K562 (cell line): ENCODE results near the gene CFAP92. TPM values are rescaled to one million over a fixed set of nuclear protein-coding genes. Genes with fewer than 3 reads are reported as not detected.

Experiments
- ATAC-seq: fragments of 200-7000 bp; cut with Tn5 transposase; 3 replicates; pipeline ENCODE4 v1.9.1; 2020; ENCODE audit warnings: moderate library complexity
- BruUV-seq: library from RNA; stranded (reverse); fragments of 400-500 nt; replicated peaks from 2 replicates; lab custom pipeline; 2021; lab: Mats Ljungman, UMichigan
- CTCF ChIA-PET: fragments of 300-600 bp; formaldehyde crosslinking; extraction: SDS; loops from one replicate; lab custom pipeline; 2021; ENCODE audit warnings: low intra/inter-chr PET ratio; lab: Yijun Ruan, JAX
- POLR2A ChIA-PET: fragments of 300-600, 350-650 bp; sonication (Branson Sonifier 250); formaldehyde crosslinking; extraction: SDS; loops from one replicate; lab custom pipeline; 2021; ENCODE audit warnings: antibody characterized with exemption, inconsistent platforms; lab: Yijun Ruan, JAX
- DNase-seq, 4 experiments: peaks; one replicate each; pipeline versions ENCODE4 v3.0.0 to v3.0.0-alpha.2; 2011 to 2018; ENCODE audit warnings: low spot score in 3 of 4, mixed read lengths in 3 of 4; ENCODE audit errors: extremely low read depth in 1 of 4
- FAIRE-seq: peaks from 2 replicates; lab custom pipeline; 2011; peaks lifted over from hg19 to GRCh38; lab: Jason Lieb, UNC
- H2AFZ ChIP-seq: 2 replicates; pipeline ENCODE4 v1.6.0; 2011; ENCODE audit warnings: low read depth, low read length, control low read depth, inconsistent platforms
- H3K27ac ChIP-seq: fragments of 200-600 bp; 3 replicates; pipeline ENCODE4 v1.8.0; 2011; ENCODE audit warnings: low read depth, mild to moderate bottlenecking, control low read depth, inconsistent platforms, low read length, moderate library complexity, mixed read lengths; ENCODE audit errors: extremely low read depth
- H3K27me3 ChIP-seq, 2 experiments: fragments of 300-600 bp in 1 of 2; 2 replicates in 1 of 2; 3 replicates in 1 of 2; pipeline versions ENCODE4 v1.6.0 to v1.8.0; 2011; ENCODE audit warnings: inconsistent platforms in 2 of 2, low read length in 2 of 2, mild to moderate bottlenecking in 1 of 2, mixed read lengths in 1 of 2, moderate library complexity in 1 of 2; ENCODE audit not compliant: control insufficient read depth in 2 of 2, insufficient read depth in 2 of 2
- H3K36me3 ChIP-seq: fragments of 300-600 bp; 3 replicates; pipeline ENCODE4 v1.8.0; 2011; ENCODE audit warnings: mild to moderate bottlenecking, low read length, inconsistent platforms; ENCODE audit not compliant: control insufficient read depth, insufficient read depth
- H3K4me1 ChIP-seq, 2 experiments: fragments of 200-600 bp in 1 of 2; replicated peaks in 1 of 2; 2 replicates in 1 of 2; 3 replicates in 1 of 2; pipeline versions ENCODE4 v1.5.1 to v1.8.0; 2011; ENCODE audit warnings: inconsistent platforms in 2 of 2, low read length in 2 of 2, mild to moderate bottlenecking in 1 of 2, mixed read lengths in 1 of 2, moderate library complexity in 1 of 2; ENCODE audit not compliant: control insufficient read depth in 2 of 2, insufficient read depth in 2 of 2
- H3K4me2 ChIP-seq: 2 replicates; pipeline ENCODE4 v1.6.1; 2011; ENCODE audit warnings: low read length, control low read depth, inconsistent platforms, mixed read lengths; ENCODE audit not compliant: insufficient read depth
- H3K4me3 ChIP-seq: fragments of 200-600 bp; sonication (generic), shearing (Covaris generic); 2 replicates; pipeline ENCODE4 v1.5.1; 2016; ENCODE audit warnings: control low read depth, inconsistent platforms
- H3K79me2 ChIP-seq: fragments of 200-600 bp; 3 replicates; pipeline ENCODE4 v1.8.0; 2011; ENCODE audit warnings: low read length, inconsistent platforms; ENCODE audit not compliant: control insufficient read depth, insufficient read depth
- H3K9ac ChIP-seq, 2 experiments: 2 replicates each; pipeline versions ENCODE4 v1.6.0 to v1.6.1; 2011; ENCODE audit warnings: low read depth in 2 of 2, low read length in 2 of 2, control low read depth in 1 of 2, inconsistent platforms in 1 of 2, mild to moderate bottlenecking in 1 of 2, mixed read lengths in 1 of 2; ENCODE audit not compliant: insufficient read depth in 1 of 2
- H3K9me1 ChIP-seq: one replicate; pipeline ENCODE4 v1.6.0; 2011; ENCODE audit warnings: inconsistent platforms, mild to moderate bottlenecking, low read length, moderate library complexity; ENCODE audit not compliant: control insufficient read depth, insufficient read depth
- H3K9me3 ChIP-seq: replicated peaks from 2 replicates; pipeline ENCODE4 v1.5.1; 2011; ENCODE audit warnings: low read depth, low read length, inconsistent platforms; ENCODE audit not compliant: control insufficient read depth, insufficient read depth
- H4K20me1 ChIP-seq: replicated peaks from 2 replicates; pipeline ENCODE4 v1.6.1; 2011; ENCODE audit warnings: low read length, inconsistent platforms, mixed read lengths; ENCODE audit not compliant: control insufficient read depth, insufficient read depth
- BDP1 ChIP-seq: IDR thresholded peaks from 3 replicates; pipeline ENCODE4 v1.6.1; 2011; ENCODE audit not compliant: insufficient read length, insufficient read depth
- CBX1 ChIP-seq: sonication (generic); IDR thresholded peaks from 2 replicates; pipeline ENCODE4 v1.6.1; 2016; ENCODE audit warnings: antibody characterized with exemption, low read depth, mild to moderate bottlenecking
- CEBPB ChIP-seq: fragments of 450-650 bp; IDR thresholded peaks from 2 replicates; pipeline ENCODE4 v1.6.1; 2016; ENCODE audit warnings: missing genetic modification characterization, missing compliant biosample characterization
- ESRRA ChIP-seq: fragments of 450-650 bp; IDR thresholded peaks from 2 replicates; pipeline ENCODE4 v1.6.1; 2014; ENCODE audit warnings: low read depth, mild to moderate bottlenecking, moderate library complexity, borderline replicate concordance
- MAFF ChIP-seq: IDR thresholded peaks from 2 replicates; pipeline ENCODE4 v1.6.1; 2012; ENCODE audit warnings: low read length, improper control_type of control experiment
- MAFK ChIP-seq: IDR thresholded peaks from 2 replicates; pipeline ENCODE4 v1.6.1; 2011; ENCODE audit warnings: low read length, improper control_type of control experiment
- PHB ChIP-seq: fragments of 250-450 bp; sonication (Bioruptor Pico); IDR thresholded peaks from 2 replicates; pipeline ENCODE4 v1.5.0; 2021
- RBM34 ChIP-seq: fragments of 200-400 bp; formaldehyde crosslinking; IDR thresholded peaks from 2 replicates; pipeline ENCODE4 v1.6.1; 2018; ENCODE audit warnings: low read length, borderline replicate concordance; ENCODE audit not compliant: insufficient read depth
- RCOR1 ChIP-seq, 2 experiments: IDR thresholded peaks; 2 replicates each; pipeline ENCODE4 v1.6.1; 2012; ENCODE audit warnings: low read depth in 2 of 2, low read length in 2 of 2, borderline replicate concordance in 1 of 2, improper control_type of control experiment in 1 of 2
- SMC3 ChIP-seq: conservative IDR thresholded peaks from 2 replicates; pipeline ENCODE4 v1.6.1; 2011; ENCODE audit warnings: low read depth, low read length, improper control_type of control experiment; ENCODE audit not compliant: insufficient read depth
- TFAM ChIP-seq: fragments of 250-450 bp; sonication (Bioruptor Pico); conservative IDR thresholded peaks from 2 replicates; pipeline ENCODE4 v1.5.0; 2021; ENCODE audit warnings: mild to moderate bottlenecking, moderate library complexity
- TRIM28 ChIP-seq: fragments of 450-650 bp; IDR thresholded peaks from 2 replicates; pipeline ENCODE4 v1.6.1; 2017
- ZNF263 ChIP-seq: sonication (generic); formaldehyde crosslinking; IDR thresholded peaks from 2 replicates; pipeline ENCODE4 v1.8.0; 2022; ENCODE audit warnings: mild to moderate bottlenecking, missing genetic modification reagents, borderline replicate concordance
- ZNF79 ChIP-seq: fragments of 250-450 bp; sonication (Bioruptor Pico); IDR thresholded peaks from 2 replicates; pipeline ENCODE4 v1.4.0; 2020; ENCODE audit warnings: low read depth, mild to moderate bottlenecking, moderate library complexity
- WGBS: fragments of 100-300 bp; shearing (Covaris generic); methylation state at CpG from one replicate; pipeline ENCODE4 v1.1.6; 2016; ENCODE audit warnings: low coverage, mixed read lengths; ENCODE audit not compliant: insufficient coverage; ENCODE audit errors: missing lambda C conversion rate; 5-methylcytosine and 5-hydroxymethylcytosine counted together
- in situ Hi-C: fragments of 300-500 bp; cut with MboI; formaldehyde crosslinking; loops from 4 replicates; pipeline ENCODE4 v1.15.0; 2018; ENCODE audit warnings: inconsistent platforms, mixed read lengths
- intact Hi-C: fragments of 100-400 bp; cut with micrococcal nuclease; formaldehyde crosslinking; loops from 2 replicates; pipeline ENCODE4 v1.14.2; 2022
- polyA plus RNA-seq, 8 experiments: library from polyadenylated mRNA; depleted of rRNA in 4 of 8; stranded (reverse) in 5 of 8; unstranded in 3 of 8; fragments of >200 nt; fragmentation: Nextera tagmentation in 2 of 8; fragmentation: Illumina TruSeq in 1 of 8; extraction: Ambion mirVana in 2 of 8; extraction: Trizol in 1 of 8; gene quantifications; 2 replicates each; pipeline versions ENCODE4 v1.2.1 to v1.2.3, GENCODE V29; 2011 to 2014; ENCODE audit warnings: inconsistent platforms in 1 of 8, missing spikeins in 1 of 8
- total RNA-seq, 7 experiments: library from RNA; depleted of rRNA in 6 of 7; stranded (reverse); fragments of >200 nt in 6 of 7; fragmentation: Illumina TruSeq in 2 of 7; extraction: Trizol in 2 of 7; gene quantifications; 2 replicates each; pipeline versions ENCODE4 v1.2.1 to v1.2.3, GENCODE V29; 2011 to 2021; ENCODE audit warnings: low replicate concordance in 1 of 7

CFAP92 gene
- total and polyA plus RNA-seq, 9 of the 15 experiments (the other 6 are each of a cell fraction or from before 2014, with no cell fraction given), result 0.06 to 0.62 (median 0.36) TPM

- ChIA-PET CTCF (no interaction called here), POLR2A (interaction anchor here (0.6 to 1.2 kb wide), 2 partner anchors 12 to 14 kb away, joined by 3 to 4 read pairs; no protein-coding TSS in a partner anchor)
- FAIRE-seq (no peak), DNase-seq (no peak), ATAC-seq (peak; percentile 28; the same call in 1 of the 3 replicates)
- H3K36me3 ChIP-seq, result no peaks in the 10 kb centered on the region
- in situ Hi-C loops (no loop called here), intact Hi-C loops (no loop called here)
- no TSS peak for BruUV-seq
- H3K9me3 ChIP-seq, result peaks cover 3% of the 10 kb centered on the region; the same call in 1 of the 2 replicates
- 0% methylated on average over 6 of the region's 9 CpGs for WGBS
- no peak overlapping the region for H3K27ac ChIP-seq
- H3K79me2 ChIP-seq, result no peaks in the 10 kb centered on the region
- no peak overlapping the region for H2AFZ ChIP-seq
- H3K4me2 ChIP-seq, result no peak overlapping the region
- H4K20me1 ChIP-seq, result no peaks in the 10 kb centered on the region
- H3K4me3 ChIP-seq, result no peak overlapping the region
- no peaks in the 10 kb centered on the region for H3K9me1 ChIP-seq
- H3K27me3 ChIP-seq, result peaks cover 8 to 41% of the 10 kb centered on the region in 2 experiments; a peak in 4 of 5 replicates
- no peak overlapping the region for H3K9ac ChIP-seq
- H3K4me1 ChIP-seq, result peaks cover 0 to 4% of the 10 kb centered on the region in 2 experiments; a peak in 2 of 5 replicates
- no peak for TF ChIP-seq BDP1
- no peak for TF ChIP-seq ZNF263 (CRISPR knock-in tag)
- TF ChIP-seq TFAM (CRISPR knock-in tag), result no peak
- TF ChIP-seq RCOR1 (IDR thresholded peaks at IDR 0.05; ENCODE audit: borderline replicate concordance in 1 of 2, low read depth in 2 of 2, low read length in 2 of 2), result no peak
- TF ChIP-seq TRIM28, result no peak
- no peak for TF ChIP-seq RBM34
- TF ChIP-seq CEBPB (tag), result no peak
- TF ChIP-seq CBX1, result no peak
- TF ChIP-seq PHB, result no peak
- TF ChIP-seq MAFK, result no peak
- no peak for TF ChIP-seq SMC3
- no peak for TF ChIP-seq ZNF79 (CRISPR knock-in tag)
- TF ChIP-seq MAFF, result no peak
- TF ChIP-seq ESRRA, result no peak
These were observed 60.5 kb downstream of the CFAP92 start for GRCh38 chr3:128933213-128933921.
